ENCODE results near the gene SLC35F2.
"Not testable (repeated sequence)": the region's sequence is repeated elsewhere in the genome, so short reads cannot be mapped to it uniquely, and the experiment has no call there.

Gene SLC35F2

GRCh38 chr11:107858217-107859070 is at the start of gene SLC35F2:
TSS of gene SLC35F2 (minus strand) at chr11:107858787. CDS start at chr11:107858767, 20 bp downstream.
- peak; percentile 89 for DNase-seq

- no peak for DNase-seq
Measured at GRCh38 chr11:107908211-107908610, 49.6 kb upstream of the SLC35F2 start.

- no peak for DNase-seq
Measured at GRCh38 chr11:107898270-107898669, 39.7 kb upstream of the SLC35F2 start.

GRCh38 chr11:107882095-107882820 is 23.7 kb upstream of the SLC35F2 start:
- DNase-seq: no peak

GRCh38 chr11:107881471-107881870 is 22.9 kb upstream of the SLC35F2 start:
- DNase-seq: not testable (repeated sequence)

GRCh38 chr11:107876141-107876540 is 17.6 kb upstream of the SLC35F2 start:
- no peak for DNase-seq

- DNase-seq: no peak
Measured at GRCh38 chr11:107864591-107864990, 6.0 kb upstream of the SLC35F2 start.

- no peak for DNase-seq
Measured at GRCh38 chr11:107860688-107861087, 2.1 kb upstream of the SLC35F2 start.

GRCh38 chr11:107860240-107860620 is 1.6 kb upstream of the SLC35F2 start:
- not testable (repeated sequence) for DNase-seq

GRCh38 chr11:107859459-107860239 is 1.1 kb upstream of the SLC35F2 start:
- DNase-seq: peak; percentile 31

- DNase-seq: peak; percentile 55
Measured at GRCh38 chr11:107857550-107858216, 904 bp downstream of the SLC35F2 start.

GRCh38 chr11:107856981-107857517 is 1.5 kb downstream of the SLC35F2 start:
- DNase-seq: no peak

- DNase-seq: no peak
Measured at GRCh38 chr11:107856180-107856980, 2.2 kb downstream of the SLC35F2 start.

- no peak for DNase-seq
Measured at GRCh38 chr11:107853070-107853469, 5.5 kb downstream of the SLC35F2 start.

GRCh38 chr11:107851704-107852310 is 6.8 kb downstream of the SLC35F2 start:
- DNase-seq: no peak

- DNase-seq: peak; percentile 49
Measured at GRCh38 chr11:107849790-107850189, 8.8 kb downstream of the SLC35F2 start.

- no peak for DNase-seq
Measured at GRCh38 chr11:107848345-107848744, 10.2 kb downstream of the SLC35F2 start.

- no peak for DNase-seq
Measured at GRCh38 chr11:107847184-107847583, 11.4 kb downstream of the SLC35F2 start.

GRCh38 chr11:107844041-107844440 is 14.5 kb downstream of the SLC35F2 start:
- no peak for DNase-seq

- no peak for DNase-seq
Measured at GRCh38 chr11:107842412-107843100, 16.0 kb downstream of the SLC35F2 start.

- DNase-seq: no peak
Measured at GRCh38 chr11:107840129-107840484, 18.5 kb downstream of the SLC35F2 start.

All from KG1 (cell line).